IMR-90 (cell line): Measurements from ENCODE around the gene ACY1.

Experiments
- CEBPB ChIP-seq: IDR thresholded peaks from 2 replicates; pipeline ENCODE4 v1.6.1; 2012; ENCODE audit warnings: low read depth, low read length, improper control_type of control experiment
- CHD1 ChIP-seq: IDR thresholded peaks from 2 replicates; pipeline ENCODE4 v1.6.1; 2012; ENCODE audit warnings: low read depth, low read length, improper control_type of control experiment
- CTCF ChIP-seq: conservative IDR thresholded peaks from 2 replicates; pipeline ENCODE4 v1.5.1; 2012; ENCODE audit warnings: mild to moderate bottlenecking, low read depth, low read length, improper control_type of control experiment
- ELK1 ChIP-seq: fragments of 150-350 bp; IDR thresholded peaks from 2 replicates; pipeline ENCODE4 v1.6.1; 2016; ENCODE audit warnings: low read depth, mild to moderate bottlenecking, low read length, moderate library complexity, borderline replicate concordance
- MAFK ChIP-seq: IDR thresholded peaks from 2 replicates; pipeline ENCODE4 v1.6.1; 2012; ENCODE audit warnings: low read depth, low read length, improper control_type of control experiment
- MXI1 ChIP-seq: IDR thresholded peaks from 2 replicates; pipeline ENCODE4 v1.6.1; 2012; ENCODE audit warnings: low read depth, mild to moderate bottlenecking, low read length, moderate library complexity, borderline replicate concordance
- NFE2L2 ChIP-seq: fragments of 150-350 bp; IDR thresholded peaks from 2 replicates; pipeline ENCODE4 v1.6.1; 2016; ENCODE audit warnings: low read depth, mild to moderate bottlenecking, low read length
- POLR2A ChIP-seq: IDR thresholded peaks from 2 replicates; pipeline ENCODE4 v1.6.1; 2012; ENCODE audit warnings: mild to moderate bottlenecking, low read depth, low read length
- RAD21 ChIP-seq: IDR thresholded peaks from 2 replicates; pipeline ENCODE4 v1.6.1; 2012; ENCODE audit warnings: low read length, improper control_type of control experiment
- RCOR1 ChIP-seq: IDR thresholded peaks from 2 replicates; pipeline ENCODE4 v1.6.1; 2012; ENCODE audit warnings: mild to moderate bottlenecking, low read length, improper control_type of control experiment; ENCODE audit not compliant: insufficient replicate concordance
- RFX5 ChIP-seq: IDR thresholded peaks from 2 replicates; pipeline ENCODE4 v1.8.0; 2012; ENCODE audit warnings: low read depth, mild to moderate bottlenecking, low read length, moderate library complexity
- SMC3 ChIP-seq: fragments of 150-350 bp; IDR thresholded peaks from 2 replicates; pipeline ENCODE4 v1.6.1; 2016; ENCODE audit warnings: low read depth, mild to moderate bottlenecking, antibody characterized with exemption, low read length, moderate library complexity
- USF2 ChIP-seq: fragments of 150-350 bp; IDR thresholded peaks from 2 replicates; pipeline ENCODE4 v1.6.1; 2017; ENCODE audit warnings: mild to moderate bottlenecking, antibody characterized with exemption, low read length, low read depth

- TF ChIP-seq CTCF (peak; percentile 19; the same call in 1 of the 2 replicates), POLR2A (no peak), NFE2L2 (no peak), SMC3 (no peak), RFX5 (no peak), RCOR1 (no peak), RAD21 (no peak), MAFK (no peak), CEBPB (no peak), USF2 (no peak), CHD1 (no peak), MXI1 (no peak), ELK1 (no peak)
These were observed 7.3 kb upstream of the ACY1 start for GRCh38 chr3:51975852-51976549.
